RWPE1 (cell line): ENCODE data around the gene HEATR5A.

ENCODE experiments used
- CTCF ChIA-PET: fragments of 350-600 bp; sonication (Branson Sonifier 250); formaldehyde crosslinking; extraction: SDS; loops from one replicate; lab custom pipeline; 2021; lab: Yijun Ruan, JAX
- POLR2A ChIA-PET: fragments of 400-600 bp; formaldehyde crosslinking; extraction: SDS; loops from one replicate; lab custom pipeline; 2020; ENCODE audit warnings: antibody characterized with exemption; ENCODE audit not compliant: low non-redundant PET; lab: Yijun Ruan, JAX
- DNase-seq: peaks from one replicate; pipeline ENCODE4 v3.0.0; 2012; ENCODE audit warnings: low spot score
- H3K27ac ChIP-seq: fragments of 450-650 bp; 2 replicates; pipeline ENCODE4 v1.5.1; 2017
- TF ChIP-seq, protein P1 (sequence below): fragments of 450-650 bp; conservative IDR thresholded peaks from 2 replicates; pipeline ENCODE4 v1.5.1; 2017; ENCODE audit warnings: low read depth, mild to moderate bottlenecking

The HEATR5A gene

DNA sequence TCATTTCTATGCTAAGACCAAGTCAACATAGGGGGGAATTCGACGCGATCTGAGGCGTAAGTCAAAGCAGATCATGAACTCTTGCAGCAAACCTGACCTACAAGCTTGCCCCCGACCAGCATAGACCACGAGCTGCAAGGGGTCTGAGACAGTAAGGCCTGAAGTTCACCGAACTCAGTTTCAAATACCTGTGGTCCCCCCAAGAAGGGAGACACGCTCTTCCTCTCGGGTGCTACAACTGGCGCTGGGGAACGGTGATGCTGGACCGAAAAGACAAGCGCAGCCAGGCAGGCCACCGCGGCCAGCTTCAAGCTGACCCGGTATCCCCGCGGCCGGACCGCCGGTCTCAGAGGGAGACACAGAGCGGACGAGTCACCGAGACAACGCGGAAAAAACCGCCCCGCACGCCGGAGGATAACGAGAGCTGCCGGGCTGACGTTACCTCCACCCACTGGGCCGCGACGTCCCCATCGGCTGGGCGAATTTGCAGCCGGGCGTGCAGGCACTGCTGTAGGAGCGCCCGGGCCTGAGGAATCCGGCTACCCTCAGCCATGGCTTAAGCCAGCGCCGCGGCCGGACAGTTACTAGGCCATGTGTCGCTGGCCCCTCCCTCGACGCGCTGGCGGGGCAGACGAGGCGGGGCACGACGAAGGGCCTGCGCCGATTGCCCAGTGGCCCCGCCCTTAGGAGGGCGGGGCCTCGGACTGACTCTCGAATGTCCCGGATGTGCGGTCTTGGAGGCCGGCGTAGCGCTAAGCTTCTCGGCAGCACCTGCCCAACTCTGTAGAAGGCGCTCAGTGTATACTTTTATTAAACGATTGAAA is 36.7 kb upstream of the HEATR5A start, which contains the start of gene DTD2:
Gene DTD2 (minus strand): TSS at position 666 of the 824 bp plus-strand sequence. CDS start 113 bp downstream, at position 553.
- peak; percentile 87 for DNase-seq
- TF ChIP-seq, protein P1, sequence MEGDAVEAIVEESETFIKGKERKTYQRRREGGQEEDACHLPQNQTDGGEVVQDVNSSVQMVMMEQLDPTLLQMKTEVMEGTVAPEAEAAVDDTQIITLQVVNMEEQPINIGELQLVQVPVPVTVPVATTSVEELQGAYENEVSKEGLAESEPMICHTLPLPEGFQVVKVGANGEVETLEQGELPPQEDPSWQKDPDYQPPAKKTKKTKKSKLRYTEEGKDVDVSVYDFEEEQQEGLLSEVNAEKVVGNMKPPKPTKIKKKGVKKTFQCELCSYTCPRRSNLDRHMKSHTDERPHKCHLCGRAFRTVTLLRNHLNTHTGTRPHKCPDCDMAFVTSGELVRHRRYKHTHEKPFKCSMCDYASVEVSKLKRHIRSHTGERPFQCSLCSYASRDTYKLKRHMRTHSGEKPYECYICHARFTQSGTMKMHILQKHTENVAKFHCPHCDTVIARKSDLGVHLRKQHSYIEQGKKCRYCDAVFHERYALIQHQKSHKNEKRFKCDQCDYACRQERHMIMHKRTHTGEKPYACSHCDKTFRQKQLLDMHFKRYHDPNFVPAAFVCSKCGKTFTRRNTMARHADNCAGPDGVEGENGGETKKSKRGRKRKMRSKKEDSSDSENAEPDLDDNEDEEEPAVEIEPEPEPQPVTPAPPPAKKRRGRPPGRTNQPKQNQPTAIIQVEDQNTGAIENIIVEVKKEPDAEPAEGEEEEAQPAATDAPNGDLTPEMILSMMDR = no peak
- H3K27ac ChIP-seq = peak within 1 kb of the TSS; percentile 84
- CTCF ChIA-PET = interaction anchor here (0.7 kb wide), 1 partner anchor 1104 kb away, joined by 5 read pairs; no protein-coding TSS in a partner anchor
- POLR2A ChIA-PET = interaction anchor here (0.6 kb wide), 1 partner anchor 103 kb away, joined by 3 read pairs; no protein-coding TSS in a partner anchor

DNA sequence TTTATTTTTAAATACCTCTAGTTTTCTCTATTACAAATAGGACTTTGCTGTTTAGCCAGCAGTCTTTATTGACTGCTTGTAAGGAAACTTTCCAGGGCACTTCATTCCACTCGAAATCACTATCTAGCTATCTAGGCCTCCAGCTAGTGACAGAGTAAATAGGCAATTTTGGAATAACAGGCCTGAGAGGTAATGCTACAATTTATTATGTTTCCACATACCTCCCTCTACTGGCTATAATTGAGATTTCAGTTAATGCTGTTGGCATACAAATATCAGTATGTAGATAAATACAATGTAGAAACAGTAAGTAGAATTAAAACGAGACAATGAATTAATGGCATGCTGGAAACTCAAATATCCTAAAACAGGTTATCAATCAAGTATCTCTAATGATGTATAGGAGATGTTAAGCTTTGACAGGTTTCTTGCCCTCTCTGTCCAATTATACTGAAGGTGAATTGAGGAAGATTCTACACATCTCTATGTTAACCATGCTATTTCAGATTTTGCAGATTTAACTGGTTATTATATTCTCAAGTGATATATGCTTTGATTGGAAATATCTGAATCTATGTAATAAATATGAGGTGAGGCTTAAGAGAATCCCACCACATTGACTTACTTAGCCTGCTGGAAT is 29.7 kb upstream of the HEATR5A start:
- ChIA-PET CTCF (interaction anchor here (0.5 to 0.8 kb wide), 6 partner anchors 30 to 545 kb away, joined by 3 to 4 read pairs (median 3); partner anchors contain the start of genes HEATR5A and HECTD1), POLR2A (no interaction called here)
- no peak overlapping the region for H3K27ac ChIP-seq
- peak; percentile 29 for DNase-seq
- TF ChIP-seq, protein P1 = peak; percentile 67

DNA sequence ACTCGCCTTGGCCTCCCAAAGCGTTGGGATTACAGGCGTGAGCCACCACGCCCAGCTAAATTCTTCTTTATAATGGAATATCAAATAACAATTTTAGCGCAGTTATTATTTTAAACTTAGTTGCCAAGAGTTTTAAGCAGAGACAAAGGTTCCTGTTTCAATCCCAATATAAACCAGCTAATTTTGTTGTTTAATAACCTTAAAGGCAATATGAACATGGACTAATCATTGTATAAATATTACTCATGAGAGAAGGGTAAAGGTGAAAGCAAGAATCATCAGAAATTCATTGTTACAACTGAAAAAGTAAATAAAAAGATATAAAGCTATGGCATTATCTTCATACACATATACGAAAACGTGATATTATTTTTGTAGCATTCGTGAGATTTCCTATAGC is 28.8 kb upstream of the HEATR5A start:
- ChIA-PET CTCF (interaction anchor here (0.6 to 0.9 kb wide), 5 partner anchors 9 to 570 kb away, joined by 3 read pairs; partner anchors contain the start of gene HECTD1), POLR2A (no interaction called here)
- H3K27ac ChIP-seq = no peak overlapping the region
- TF ChIP-seq, protein P1 = no peak
- DNase-seq = no peak

DNA sequence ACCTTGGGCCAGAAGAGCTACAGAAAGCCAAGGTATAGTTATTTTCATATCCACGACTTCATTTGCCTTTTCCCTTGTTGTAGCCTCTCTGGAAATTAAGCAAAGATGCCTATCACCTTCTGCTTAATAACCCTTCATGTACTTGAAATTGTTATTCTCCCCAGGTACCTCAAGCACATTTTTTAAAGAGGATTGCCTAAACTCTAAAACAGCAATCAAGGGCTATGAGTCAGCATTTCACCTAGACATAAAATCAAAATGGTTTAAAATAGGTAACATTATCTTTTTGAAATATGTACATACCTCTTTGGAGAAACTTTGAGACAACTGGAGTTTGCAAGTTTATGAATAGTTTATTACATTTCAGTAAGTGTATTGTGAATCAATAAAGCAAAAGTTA is 25.4 kb upstream of the HEATR5A start:
- ChIA-PET CTCF (interaction anchor here (0.6 to 1.0 kb wide), 3 partner anchors 42 to 313 kb away, joined by 3 to 5 read pairs (median 3); no protein-coding TSS in a partner anchor), POLR2A (no interaction called here)
- TF ChIP-seq, protein P1 = no peak
- H3K27ac ChIP-seq = no peak overlapping the region
- no peak for DNase-seq

DNA sequence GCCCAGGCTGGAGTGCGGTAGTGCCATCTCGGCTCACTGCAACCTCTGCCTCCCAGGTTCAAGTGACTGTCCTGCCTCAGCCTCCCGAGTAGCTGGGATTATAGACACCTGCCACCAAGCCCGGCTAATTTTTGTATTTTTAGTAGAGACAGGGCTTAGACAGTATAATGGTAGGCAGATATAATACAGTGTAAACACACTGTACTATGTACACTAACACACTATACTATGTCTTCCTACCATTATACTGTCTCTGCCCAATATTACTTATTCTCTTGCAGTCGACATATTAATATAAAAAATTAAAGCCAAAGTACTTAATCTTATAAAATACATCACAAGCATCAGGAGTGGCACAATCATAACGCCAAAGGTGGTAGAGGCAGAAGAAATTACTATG is 21.9 kb upstream of the HEATR5A start:
- DNase-seq = no peak

More for the DNA sequence above, 21.9 kb upstream of the HEATR5A start:
- TF ChIP-seq, protein P1 = no peak
- ChIA-PET POLR2A (no interaction called here), CTCF (no interaction called here)
- peak overlapping the region; percentile 66 for H3K27ac ChIP-seq
